ENCODE data around the gene RSPH1. TPM values are rescaled to one million over a fixed set of nuclear protein-coding genes. Genes with fewer than 3 reads are reported as not detected.

Gene RSPH1
- total RNA-seq, 2 donors from 2014 or later, result 6.9 to 7.5 TPM

GRCh38 chr21:42522271-42522670 is 26.2 kb upstream of the RSPH1 start:
- Histone ChIP-seq H3K27ac (no peak overlapping the region), H3K36me3 (peaks cover 4% of the 10 kb centered on the region), H3K27me3 (no peaks in the 10 kb centered on the region), H3K4me1 (peaks cover 36% of the 10 kb centered on the region), H3K4me3 (no peak overlapping the region), H3K9me3 (no peaks in the 10 kb centered on the region), H3K9ac (ENCODE audit: low read depth in 2 of 2, low read length in 2 of 2) (no peak overlapping the region)
- DNase-seq, result no peak
- TF ChIP-seq CTCF (IDR thresholded peaks at IDR 0.05), result no peak
- intact Hi-C loops (cut with DNase I), result no loop called here

GRCh38 chr21:42521805-42522204 is 25.8 kb upstream of the RSPH1 start:
- Histone ChIP-seq H3K4me1 (peaks cover 32% of the 10 kb centered on the region), H3K9me3 (no peaks in the 10 kb centered on the region), H3K9ac (ENCODE audit: low read depth in 2 of 2, low read length in 2 of 2) (no peak overlapping the region), H3K27me3 (no peaks in the 10 kb centered on the region), H3K4me3 (no peak overlapping the region), H3K27ac (no peak overlapping the region), H3K36me3 (peaks cover 4% of the 10 kb centered on the region)
- TF ChIP-seq CTCF (IDR thresholded peaks at IDR 0.05), result no peak
- no peak for DNase-seq
- intact Hi-C loops (cut with DNase I), result no loop called here

GRCh38 chr21:42521384-42521783 is 25.4 kb upstream of the RSPH1 start:
- Histone ChIP-seq H3K4me1 (peaks cover 27% of the 10 kb centered on the region), H3K4me3 (no peak overlapping the region), H3K9ac (ENCODE audit: low read depth in 2 of 2, low read length in 2 of 2) (no peak overlapping the region), H3K27ac (no peak overlapping the region), H3K9me3 (no peaks in the 10 kb centered on the region), H3K27me3 (no peaks in the 10 kb centered on the region), H3K36me3 (peaks cover 4% of the 10 kb centered on the region)
- DNase-seq, result no peak
- TF ChIP-seq CTCF (IDR thresholded peaks at IDR 0.05), result no peak
- intact Hi-C loops (cut with DNase I), result no loop called here

GRCh38 chr21:42520628-42521253 is 24.7 kb upstream of the RSPH1 start:
- peaks cover 23% of the 10 kb centered on the region for H3K4me1 ChIP-seq
- TF ChIP-seq CTCF (IDR thresholded peaks at IDR 0.05), result no peak
- no peak for DNase-seq

GRCh38 chr21:42518626-42519025 is 22.6 kb upstream of the RSPH1 start:
- Histone ChIP-seq H3K36me3 (peaks cover 4% of the 10 kb centered on the region), H3K9ac (ENCODE audit: low read depth in 2 of 2, low read length in 2 of 2) (peak overlapping the region in 1 of 2 donors; percentile 1), H3K27me3 (no peaks in the 10 kb centered on the region), H3K4me1 (peaks cover 5% of the 10 kb centered on the region), H3K27ac (no peak overlapping the region), H3K9me3 (no peaks in the 10 kb centered on the region), H3K4me3 (no peak overlapping the region)
- no peak for DNase-seq
- intact Hi-C loops (cut with DNase I), result no loop called here
- TF ChIP-seq CTCF (IDR thresholded peaks at IDR 0.05), result no peak

More at GRCh38 chr21:42520628-42521253, 24.7 kb upstream of the RSPH1 start:
- H3K36me3 ChIP-seq, result peaks cover 4% of the 10 kb centered on the region
- no peak overlapping the region for H3K9ac ChIP-seq (ENCODE audit: low read depth in 2 of 2, low read length in 2 of 2)
- H3K27ac ChIP-seq, result no peak overlapping the region
- intact Hi-C loops (cut with DNase I), result no loop called here
- no peak overlapping the region for H3K4me3 ChIP-seq
- no peaks in the 10 kb centered on the region for H3K9me3 ChIP-seq
- H3K27me3 ChIP-seq, result no peaks in the 10 kb centered on the region

All from colonic mucosa (tissue), 4 donors.